ENCODE data around the gene GSTA4.

DNA sequence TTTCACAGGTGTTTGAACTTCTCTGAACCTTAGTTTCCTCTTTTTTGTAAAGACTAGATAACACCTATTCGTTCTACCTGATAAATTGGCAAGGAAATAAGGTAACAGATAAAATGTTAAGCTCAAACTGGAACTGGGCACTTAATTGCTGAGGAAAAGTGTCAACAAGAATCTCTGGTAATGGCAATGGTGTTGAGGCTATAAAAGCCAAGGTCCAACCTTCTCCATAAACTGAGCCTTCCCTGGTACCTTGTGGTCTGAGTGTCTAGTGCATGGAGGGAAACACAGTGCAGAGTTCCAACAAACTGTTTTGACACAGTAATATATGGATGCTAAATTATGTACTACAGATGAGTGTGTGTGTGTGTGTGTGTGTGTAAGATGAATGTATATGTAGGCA, 33.4 kb upstream of the GSTA4 start:
- TF ChIP-seq POLR2A (IDR thresholded peaks at IDR 0.05; ENCODE audit: low read length) = no peak
- TF ChIP-seq GATA1 (IDR thresholded peaks at IDR 0.05; ENCODE audit: low read depth, low read length) = no peak

Data from erythroblast (primary cell).